GM12873 (cell line): Measurements from ENCODE around the gene GUCY1A2.
A peak's percentile ranks its signal among the peaks of the same experiment; 100 is the strongest.

Source experiments
- TF ChIP-seq, protein P1 (sequence below): IDR thresholded peaks from 2 replicates; pipeline ENCODE4 v1.5.1; 2012; ENCODE audit warnings: low read depth, mild to moderate bottlenecking, moderate library complexity, low read length, control low read depth; ENCODE audit not compliant: insufficient read depth; ENCODE audit errors: missing control alignments

Gene GUCY1A2

DNA sequence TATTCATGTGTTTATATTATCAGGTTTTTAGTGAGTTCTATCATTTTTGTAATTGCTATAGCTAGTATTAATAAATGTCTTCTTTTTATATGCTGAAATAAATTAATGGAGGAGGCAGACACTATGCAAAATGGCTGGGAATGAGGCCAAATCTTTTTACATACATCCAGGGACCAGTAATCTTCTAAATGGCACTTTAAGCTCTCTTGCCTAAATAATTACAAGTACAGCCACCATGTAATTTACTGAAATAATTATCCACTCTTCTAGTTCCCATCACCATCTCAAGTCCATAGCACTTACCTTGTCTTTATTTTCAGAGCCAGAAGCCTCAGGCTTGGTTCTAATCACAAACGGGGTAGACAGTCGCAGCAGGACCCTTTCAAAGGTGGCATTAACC, 79.1 kb downstream of the GUCY1A2 start:
- TF ChIP-seq, protein P1, sequence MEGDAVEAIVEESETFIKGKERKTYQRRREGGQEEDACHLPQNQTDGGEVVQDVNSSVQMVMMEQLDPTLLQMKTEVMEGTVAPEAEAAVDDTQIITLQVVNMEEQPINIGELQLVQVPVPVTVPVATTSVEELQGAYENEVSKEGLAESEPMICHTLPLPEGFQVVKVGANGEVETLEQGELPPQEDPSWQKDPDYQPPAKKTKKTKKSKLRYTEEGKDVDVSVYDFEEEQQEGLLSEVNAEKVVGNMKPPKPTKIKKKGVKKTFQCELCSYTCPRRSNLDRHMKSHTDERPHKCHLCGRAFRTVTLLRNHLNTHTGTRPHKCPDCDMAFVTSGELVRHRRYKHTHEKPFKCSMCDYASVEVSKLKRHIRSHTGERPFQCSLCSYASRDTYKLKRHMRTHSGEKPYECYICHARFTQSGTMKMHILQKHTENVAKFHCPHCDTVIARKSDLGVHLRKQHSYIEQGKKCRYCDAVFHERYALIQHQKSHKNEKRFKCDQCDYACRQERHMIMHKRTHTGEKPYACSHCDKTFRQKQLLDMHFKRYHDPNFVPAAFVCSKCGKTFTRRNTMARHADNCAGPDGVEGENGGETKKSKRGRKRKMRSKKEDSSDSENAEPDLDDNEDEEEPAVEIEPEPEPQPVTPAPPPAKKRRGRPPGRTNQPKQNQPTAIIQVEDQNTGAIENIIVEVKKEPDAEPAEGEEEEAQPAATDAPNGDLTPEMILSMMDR = no peak

DNA sequence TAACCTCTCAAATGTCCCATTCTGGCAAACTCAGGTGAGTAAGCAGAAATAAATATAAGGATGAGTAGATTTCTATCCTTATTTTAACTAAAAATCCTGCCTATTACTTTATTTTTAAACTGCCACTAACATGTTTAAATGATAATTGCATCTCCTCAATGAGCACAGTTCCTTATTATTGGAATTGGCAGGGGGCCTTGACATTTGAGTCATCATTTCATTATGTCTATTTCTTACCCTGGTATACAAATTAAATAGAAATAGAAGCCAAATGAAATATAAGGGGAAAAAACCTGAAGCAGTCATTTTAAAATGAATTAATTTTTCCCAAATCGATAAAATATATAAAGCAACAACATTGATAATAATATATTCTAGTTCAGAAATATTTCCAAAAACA, 81.2 kb downstream of the GUCY1A2 start:
- TF ChIP-seq, protein P1 = no peak

DNA sequence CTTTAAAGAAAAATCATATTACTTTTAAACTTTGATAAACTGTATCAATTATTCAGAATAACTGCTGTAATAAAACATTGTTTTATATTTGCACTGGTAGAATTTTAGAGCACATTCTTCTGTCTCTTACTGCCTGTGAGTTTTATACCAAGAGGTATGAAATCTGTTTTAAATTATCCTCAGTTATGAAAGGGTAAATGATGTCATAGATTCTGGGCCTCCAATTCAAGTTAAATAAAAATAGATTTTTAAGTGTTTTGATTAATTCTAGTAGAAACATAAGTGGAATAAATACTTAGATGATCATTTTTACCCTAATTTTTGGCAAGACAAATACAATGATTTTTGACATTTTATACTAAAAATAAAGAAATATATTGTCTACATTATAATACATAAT, 93.0 kb downstream of the GUCY1A2 start:
- TF ChIP-seq, protein P1 = no peak

DNA sequence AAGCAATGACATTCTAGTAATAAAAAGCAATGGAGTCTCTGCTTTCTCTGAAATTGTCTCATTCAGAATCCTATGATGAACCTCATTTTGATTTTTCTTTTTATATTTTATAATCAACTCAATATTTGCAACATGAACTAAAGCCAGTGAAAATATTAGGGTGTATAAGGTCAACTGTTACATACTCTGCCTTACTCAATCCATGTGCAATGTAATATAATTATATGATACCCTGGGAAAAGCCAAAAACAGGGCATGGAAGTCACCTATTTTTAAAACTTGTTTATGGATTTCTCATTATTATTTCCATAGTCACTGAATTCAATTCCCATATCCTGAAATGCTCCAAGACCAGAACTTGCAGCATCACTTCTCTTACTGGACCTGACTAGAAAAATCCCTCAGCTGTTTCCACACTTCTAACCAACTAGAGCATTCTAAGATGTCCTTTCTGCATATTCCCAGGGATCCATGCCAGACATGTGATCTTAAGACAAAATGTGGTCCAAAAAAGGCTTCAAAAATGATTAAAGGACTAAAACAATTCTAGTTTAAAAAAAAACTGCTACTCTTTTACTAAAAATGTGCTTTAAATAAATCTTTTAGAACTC, 97.3 kb downstream of the GUCY1A2 start:
- TF ChIP-seq, protein P1 = no peak

DNA sequence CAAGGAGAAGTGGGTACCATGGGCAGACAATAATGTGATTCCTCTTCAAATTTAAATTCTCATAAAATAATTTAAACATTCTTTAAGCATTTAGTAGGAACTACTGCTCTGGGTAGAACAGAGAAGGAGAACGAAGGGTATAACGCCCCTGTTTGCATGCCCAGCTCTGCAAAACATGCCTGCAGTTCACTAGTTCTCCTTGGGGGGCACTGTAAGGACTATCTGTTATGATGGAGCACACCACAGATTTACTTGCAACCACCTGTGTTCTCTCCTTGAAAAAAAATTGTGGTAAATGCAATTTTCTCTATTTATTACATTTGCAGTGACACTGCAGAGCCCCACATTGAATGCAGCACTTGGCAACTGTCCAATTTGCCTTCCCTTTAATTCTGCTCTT, 100.3 kb downstream of the GUCY1A2 start:
- TF ChIP-seq, protein P1 = peak; percentile 73

DNA sequence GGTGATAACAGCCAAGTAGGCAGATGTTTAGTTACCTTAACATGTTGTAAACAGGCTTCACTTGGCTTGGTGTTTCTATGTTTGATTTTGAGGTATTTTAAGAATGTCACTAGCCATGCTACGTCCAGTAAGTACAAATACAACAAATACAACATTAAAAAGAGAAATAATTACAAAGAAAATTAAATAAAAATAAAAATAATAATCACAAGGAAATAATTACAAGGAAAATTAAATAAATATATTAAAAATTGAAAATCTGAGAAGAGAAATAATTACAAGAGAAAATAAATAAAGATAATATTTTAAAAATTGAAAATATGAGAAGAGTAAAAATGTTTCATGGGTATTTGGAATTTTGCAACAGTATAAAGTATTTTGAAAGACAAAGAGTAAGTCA, 103.9 kb downstream of the GUCY1A2 start:
- TF ChIP-seq, protein P1 = no peak

DNA sequence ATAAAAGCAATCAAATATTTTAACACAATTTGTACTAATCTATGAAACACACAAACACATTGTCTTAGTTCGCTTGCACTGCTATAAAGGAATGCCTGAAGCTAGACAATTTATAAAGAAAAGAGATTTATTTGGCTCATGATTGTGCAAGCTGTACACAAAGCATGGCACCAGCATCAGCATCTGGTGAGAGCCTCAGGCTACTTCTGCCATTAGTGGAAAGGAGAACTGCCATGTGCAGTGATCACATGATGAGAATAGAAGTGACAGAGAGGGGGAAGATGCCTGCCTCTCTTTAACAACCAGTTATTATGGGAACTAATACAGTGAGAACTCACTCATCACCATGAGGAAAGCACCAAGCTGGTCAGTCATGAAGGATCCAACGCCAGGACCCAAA, 105.1 kb downstream of the GUCY1A2 start:
- TF ChIP-seq, protein P1 = no peak
